DMS 273 treated with DMSO at 0.1 percent for 48 hours (cell line): ENCODE results near the gene MAPK1.
"Not testable (repeated sequence)": the region's sequence is repeated elsewhere in the genome, so short reads cannot be mapped to it uniquely, and the experiment has no call there.

Experiments used
- DNase-seq: peaks from one replicate; lab custom pipeline; 2025; lab: John Stamatoyannopoulos, UW

MAPK1 gene

GRCh38 chr22:21845558-21846453, 21.6 kb downstream of the MAPK1 start:
- peak; percentile 49 for DNase-seq

- DNase-seq = no peak
Measured at GRCh38 chr22:21842946-21843345, 24.5 kb downstream of the MAPK1 start.

DNA sequence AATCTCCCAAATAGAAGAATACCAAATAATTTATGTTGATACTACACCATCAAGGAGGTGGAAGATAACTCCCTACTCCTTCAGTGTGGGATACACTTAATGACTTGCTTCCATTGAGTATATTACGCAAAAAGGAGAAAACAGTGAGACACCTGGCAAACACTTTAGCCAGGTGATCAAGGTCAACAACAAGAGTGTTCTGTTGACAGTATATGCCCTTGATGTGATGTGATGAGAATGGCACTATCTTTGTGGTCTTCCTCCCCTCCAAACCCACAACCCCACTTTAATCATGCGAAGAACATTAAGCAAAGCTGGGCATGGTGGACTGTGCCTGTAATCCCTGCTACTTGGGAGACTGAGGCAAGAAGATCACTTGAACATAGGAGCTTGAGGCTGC, 26.0 kb downstream of the MAPK1 start:
- no peak for DNase-seq

- no peak for DNase-seq
Measured at GRCh38 chr22:21840236-21840823, 27.1 kb downstream of the MAPK1 start.

GRCh38 chr22:21839765-21840140, 27.7 kb downstream of the MAPK1 start:
- no peak for DNase-seq

DNA sequence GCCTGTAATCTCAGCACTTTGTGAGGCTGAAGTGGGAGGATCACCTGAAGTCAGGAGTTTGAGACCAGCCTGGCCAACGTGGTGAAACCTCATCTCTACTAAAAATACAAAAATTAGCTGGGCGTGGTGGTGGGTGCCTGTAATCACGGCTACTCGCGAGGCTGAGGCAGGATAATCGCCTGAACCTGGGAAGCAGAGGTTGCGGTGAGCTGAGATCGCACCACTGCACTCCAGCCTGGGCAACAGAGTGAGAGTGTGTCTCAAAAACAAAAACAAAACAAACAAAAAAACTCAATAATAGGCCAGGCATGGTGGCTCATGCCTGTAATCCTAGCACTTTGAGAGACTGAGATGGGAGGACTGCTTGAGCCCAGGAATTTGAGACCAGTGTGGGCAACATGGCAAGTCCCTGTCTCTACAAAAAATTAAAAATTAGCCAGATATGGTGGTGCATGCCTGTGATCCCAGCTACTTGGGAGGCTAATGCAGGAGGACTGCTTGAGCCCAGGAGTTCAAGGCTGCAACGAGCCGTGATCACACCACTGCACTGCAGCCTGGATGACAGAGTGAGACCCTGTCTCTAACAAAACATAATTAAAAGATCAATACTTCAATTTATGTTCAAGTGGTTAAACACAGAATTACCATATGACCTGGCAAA, 28.2 kb downstream of the MAPK1 start:
- not testable (repeated sequence) for DNase-seq

DNA sequence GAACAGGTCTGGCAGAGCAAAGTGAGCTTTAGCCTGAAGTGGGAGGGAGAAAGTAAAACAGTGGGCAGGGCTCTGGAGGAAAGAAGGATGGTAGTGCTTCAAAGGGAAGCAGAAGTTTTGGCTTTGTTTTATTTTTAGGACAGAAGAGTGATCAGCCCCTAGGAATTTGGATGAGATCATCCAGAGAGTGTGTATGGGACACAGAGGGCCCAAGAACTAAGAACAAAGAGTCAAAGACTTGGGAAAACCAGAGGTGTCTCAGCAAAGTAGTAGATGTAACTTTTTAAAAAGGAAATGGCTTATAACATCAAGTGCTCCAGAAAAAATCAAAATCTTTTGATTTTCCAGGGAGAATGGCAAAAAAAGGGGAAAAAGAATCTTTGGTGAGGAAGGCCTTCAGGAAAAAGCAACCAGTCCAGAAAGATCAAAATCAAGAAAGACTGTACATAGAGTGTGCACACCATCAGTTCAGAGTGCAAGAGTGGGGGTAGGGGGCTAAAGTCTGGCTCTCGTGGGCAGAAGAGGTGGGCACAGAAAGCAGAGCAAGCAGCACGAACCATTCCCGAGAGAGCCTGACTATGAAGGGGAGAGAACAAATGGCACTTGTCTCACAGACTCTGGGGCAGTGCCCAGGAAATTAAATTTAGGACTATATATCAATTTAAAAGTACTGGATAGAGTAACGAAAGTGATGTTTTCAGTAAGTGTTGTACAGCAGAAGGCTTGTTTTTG, 30.0 kb downstream of the MAPK1 start:
- no peak for DNase-seq

DNA sequence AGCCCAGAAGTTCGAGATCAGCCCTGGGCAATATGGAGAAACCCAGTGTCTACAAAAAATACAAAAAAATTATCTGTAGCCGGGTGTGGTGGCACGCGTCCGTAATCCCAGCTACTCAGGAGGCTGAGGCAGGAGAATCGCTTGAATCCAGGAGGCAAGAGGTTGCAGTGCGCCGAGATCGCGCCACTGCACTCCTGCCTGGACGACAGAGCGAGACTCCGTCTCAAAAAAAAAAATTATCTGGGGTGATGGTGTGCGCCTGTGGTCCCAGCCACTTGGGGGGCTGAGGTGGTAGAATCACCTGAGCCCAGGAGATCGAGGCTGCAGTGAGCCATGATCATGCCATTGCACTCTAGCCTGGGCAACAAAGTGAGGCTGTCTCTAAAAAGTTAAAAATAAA, 31.0 kb downstream of the MAPK1 start:
- not testable (repeated sequence) for DNase-seq

DNA sequence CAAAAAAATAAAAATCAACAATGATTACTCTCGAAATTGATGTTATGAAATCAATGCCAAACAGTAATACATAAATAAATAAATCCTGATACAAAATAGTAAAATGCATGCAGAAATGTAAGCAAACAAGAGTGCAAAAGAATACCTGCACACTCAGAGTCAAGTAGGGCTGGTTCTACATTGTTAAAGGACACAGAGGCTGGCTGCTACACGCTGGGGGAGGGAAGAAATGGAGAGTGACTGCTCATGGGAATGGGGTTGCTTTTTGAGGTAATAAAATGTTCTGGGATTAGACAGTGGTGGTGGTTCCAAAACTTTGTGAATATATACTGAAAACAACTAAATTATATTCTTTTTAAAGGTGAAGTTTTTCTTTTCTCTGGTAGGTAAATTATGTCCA, 32.1 kb downstream of the MAPK1 start:
- no peak for DNase-seq

- DNase-seq = no peak
Measured at GRCh38 chr22:21834869-21835268, 32.6 kb downstream of the MAPK1 start.

- no peak for DNase-seq
Measured at GRCh38 chr22:21832291-21833290, 34.9 kb downstream of the MAPK1 start.

DNA sequence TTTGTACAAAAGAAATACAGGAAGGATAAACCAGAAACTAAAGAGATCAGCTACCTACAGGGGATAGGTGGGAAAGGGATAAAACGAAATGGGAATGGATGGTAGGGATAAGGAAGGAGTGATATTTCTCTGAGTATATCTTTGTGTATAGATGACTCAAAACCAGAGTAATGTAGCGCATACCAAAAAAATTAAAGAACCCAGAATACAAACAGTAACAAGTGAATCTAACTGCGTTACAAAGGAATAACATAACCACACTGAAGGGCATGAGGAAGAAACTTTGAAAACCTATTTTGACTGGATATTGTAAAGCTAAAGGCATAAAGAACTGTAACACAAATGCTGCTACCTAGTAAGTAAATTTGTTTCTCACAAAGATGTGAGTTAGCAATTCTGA, 37.9 kb downstream of the MAPK1 start:
- DNase-seq = no peak

GRCh38 chr22:21828268-21828638, 39.2 kb downstream of the MAPK1 start:
- DNase-seq = no peak

- DNase-seq = no peak
Measured at GRCh38 chr22:21827628-21828267, 39.7 kb downstream of the MAPK1 start.

DNA sequence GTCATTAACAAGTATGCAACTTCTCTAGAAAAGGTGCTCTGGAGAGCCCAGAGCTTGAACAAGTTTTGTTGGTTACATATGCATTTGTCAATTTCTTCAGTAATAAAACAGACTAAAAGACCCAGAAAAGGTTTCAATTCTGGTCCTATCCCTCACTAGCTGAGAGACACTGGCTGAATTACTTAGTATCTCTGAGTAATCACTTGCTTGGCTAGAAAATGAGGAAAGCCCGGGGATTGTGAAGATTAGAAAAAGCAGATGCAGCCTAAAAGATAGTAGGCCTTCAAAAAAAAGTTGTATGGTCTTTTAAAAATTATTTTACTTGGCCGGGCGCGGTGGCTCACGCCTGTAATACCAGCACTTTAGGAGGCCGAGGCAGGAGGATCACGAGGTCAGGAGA, 41.2 kb downstream of the MAPK1 start:
- DNase-seq = no peak

GRCh38 chr22:21824962-21825361, 42.5 kb downstream of the MAPK1 start:
- DNase-seq = not testable (repeated sequence)

- DNase-seq = no peak
Measured at GRCh38 chr22:21824445-21824912, 43.0 kb downstream of the MAPK1 start.

- no peak for DNase-seq
Measured at GRCh38 chr22:21823740-21824444, 43.6 kb downstream of the MAPK1 start.

DNA sequence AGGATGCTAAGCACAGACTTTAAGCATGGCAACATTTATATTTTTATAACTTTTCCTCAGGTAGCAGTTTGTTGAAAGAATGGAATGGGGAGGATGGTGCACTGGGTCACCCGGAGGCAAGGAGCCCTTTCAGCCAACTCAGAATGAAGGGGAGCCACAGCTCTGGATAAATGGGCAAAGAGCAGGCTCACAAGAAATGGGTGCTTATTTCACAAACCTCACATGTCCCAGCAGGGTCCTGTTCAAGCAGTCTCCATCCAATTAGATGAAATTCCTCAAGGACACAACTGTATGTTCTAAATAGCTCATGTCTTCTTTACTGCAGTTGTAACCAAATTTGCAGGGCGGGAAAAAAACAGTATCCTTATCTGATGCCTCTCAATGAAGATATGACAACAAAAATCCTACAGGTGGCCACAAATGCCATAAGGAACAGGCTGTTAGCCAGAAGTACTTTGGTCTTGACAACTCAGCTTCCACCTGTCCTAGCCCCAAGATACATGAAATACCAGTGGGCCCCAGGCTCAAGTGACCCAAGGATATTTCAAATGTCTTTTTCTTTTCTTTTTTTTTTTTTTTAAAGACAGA, 48.2 kb downstream of the MAPK1 start:
- DNase-seq = no peak
